Endodermal cell (in vitro differentiated cells): ENCODE measurements around the gene SDK1. TPM values are rescaled to one million over a fixed set of nuclear protein-coding genes. Genes with fewer than 3 reads are reported as not detected.

Experiments used
- DNase-seq: peaks from one replicate; pipeline ENCODE4 v3.0.0-alpha.2; 2017
- H3K27ac ChIP-seq: 2 replicates; pipeline ENCODE4 v1.5.1; 2013; ENCODE audit warnings: mild to moderate bottlenecking, low read depth, low read length, moderate library complexity
- H3K27me3 ChIP-seq: 2 replicates; pipeline ENCODE4 v1.6.1; 2013; ENCODE audit warnings: mild to moderate bottlenecking, low read length, moderate library complexity; ENCODE audit not compliant: insufficient read depth, control insufficient read depth, poor library complexity, severe bottlenecking
- H3K36me3 ChIP-seq: 2 replicates; pipeline ENCODE4 v1.7.0; 2013; ENCODE audit warnings: mild to moderate bottlenecking, low read length, moderate library complexity; ENCODE audit not compliant: control insufficient read depth, insufficient read depth
- H3K4me1 ChIP-seq: one replicate; pipeline ENCODE4 v1.7.0; 2013; ENCODE audit warnings: low read length; ENCODE audit not compliant: control insufficient read depth, insufficient read depth
- H3K4me3 ChIP-seq: 2 replicates; pipeline ENCODE4 v1.5.1; 2013; ENCODE audit warnings: mild to moderate bottlenecking, low read length, moderate library complexity
- H3K9ac ChIP-seq: 2 replicates; pipeline ENCODE4 v1.6.1; 2013; ENCODE audit warnings: mild to moderate bottlenecking, low read length, moderate library complexity; ENCODE audit not compliant: poor library complexity, severe bottlenecking; ENCODE audit errors: extremely low read depth
- H3K9me3 ChIP-seq: 2 replicates; pipeline ENCODE4 v1.6.1; 2013; ENCODE audit warnings: mild to moderate bottlenecking, low read length, moderate library complexity; ENCODE audit not compliant: control insufficient read depth
- H3K27ac Mint-ChIP-seq: 2 replicates; pipeline ENCODE4 v1.8.0; 2020; ENCODE audit warnings: mixed read lengths
- H3K27me3 Mint-ChIP-seq: 2 replicates; pipeline ENCODE4 v1.8.0; 2021; ENCODE audit warnings: mild to moderate bottlenecking, mixed read lengths; ENCODE audit not compliant: insufficient read depth
- H3K36me3 Mint-ChIP-seq: 2 replicates; pipeline ENCODE4 v1.8.0; 2020; ENCODE audit warnings: low read depth, mixed read lengths
- H3K4me1 Mint-ChIP-seq: 2 replicates; pipeline ENCODE4 v1.8.0; 2020; ENCODE audit warnings: mixed read lengths
- H3K4me3 Mint-ChIP-seq: 2 replicates; pipeline ENCODE4 v1.8.0; 2020; ENCODE audit warnings: mild to moderate bottlenecking, moderate library complexity, mixed read lengths
- H3K9me3 Mint-ChIP-seq: 2 replicates; pipeline ENCODE4 v1.8.0; 2020; ENCODE audit warnings: mild to moderate bottlenecking, mixed read lengths
- CTCF ChIP-seq: fragments of 200-600 bp; sonication (generic); conservative IDR thresholded peaks from 2 replicates; pipeline ENCODE4 v1.5.0; 2021; ENCODE audit warnings: antibody characterized with exemption, mild to moderate bottlenecking
- WGBS, 2 experiments: methylation state at CpG; one replicate each; pipeline versions ENCODE4 v1.1.5 to v1.1.7; 2013; ENCODE audit warnings: missing lambda C conversion rate in 2 of 2, mixed read lengths in 1 of 2; ENCODE audit not compliant: insufficient coverage in 1 of 2, insufficient read length in 1 of 2; 5-methylcytosine and 5-hydroxymethylcytosine counted together
- total RNA-seq, 2 donors: library from RNA; stranded (reverse); fragmentation: NEBNext Ultra II Directional in 1 of 2; extraction: Animal tissue kit (Norgen Biotek cat#: 25700) in 1 of 2; gene quantifications; 2 replicates in 1 of 2; 3 replicates in 1 of 2; pipeline ENCODE4 v1.2.1, GENCODE V29; 2021

Gene SDK1
- total RNA-seq, 2 donors from 2014 or later = 22.7 to 23.1 TPM

- peaks cover 1% of the 10 kb centered on the region for H3K27me3 Mint-ChIP-seq
- H3K9me3 Mint-ChIP-seq = peaks cover 3% of the 10 kb centered on the region
- peaks cover 21% of the 10 kb centered on the region for H3K4me1 Mint-ChIP-seq
- H3K27ac Mint-ChIP-seq = no peak overlapping the region
- Histone ChIP-seq H3K27ac (no peak overlapping the region), H3K36me3 (no peaks in the 10 kb centered on the region), H3K9me3 (no peaks in the 10 kb centered on the region), H3K27me3 (no peaks in the 10 kb centered on the region), H3K4me3 (no peak overlapping the region), H3K9ac (no peak overlapping the region), H3K4me1 (peaks cover 7% of the 10 kb centered on the region)
- TF ChIP-seq CTCF = no peak
- no peak overlapping the region for H3K4me3 Mint-ChIP-seq
- H3K36me3 Mint-ChIP-seq = peaks cover 3% of the 10 kb centered on the region
- WGBS, 2 experiments = 94 to 95% methylated on average over 8 to 10 of the region's 10 CpGs
- no peak for DNase-seq
These were observed 622.4 kb downstream of the SDK1 start for GRCh38 chr7:3923307-3923918.

DNA sequence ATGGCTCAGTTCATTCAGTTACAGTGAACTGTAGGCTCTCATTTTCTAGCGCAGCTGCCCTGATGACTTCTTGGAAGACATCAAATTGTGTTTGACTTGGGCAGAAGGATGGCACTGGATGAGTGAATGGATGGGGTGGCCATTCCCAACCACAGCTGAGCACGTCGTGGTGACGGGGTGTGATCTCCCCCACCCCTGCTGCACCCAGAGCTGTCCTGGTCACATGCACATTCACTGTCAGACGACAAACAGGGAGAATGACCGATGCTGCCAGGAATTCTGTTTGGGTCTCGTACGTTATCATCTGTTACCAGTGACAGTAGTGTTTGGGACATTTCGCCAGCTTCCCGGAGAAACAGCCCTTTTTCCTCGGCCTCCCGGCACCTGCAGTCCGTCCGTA, 623.2 kb downstream of the SDK1 start:
- no peak overlapping the region for H3K4me3 ChIP-seq
- no peak overlapping the region for H3K9ac ChIP-seq
- H3K9me3 ChIP-seq = no peaks in the 10 kb centered on the region
- H3K36me3 Mint-ChIP-seq = no peaks in the 10 kb centered on the region
- H3K36me3 ChIP-seq = no peaks in the 10 kb centered on the region
- H3K4me1 Mint-ChIP-seq = peaks cover 29% of the 10 kb centered on the region
- no peak overlapping the region for H3K4me3 Mint-ChIP-seq
- H3K9me3 Mint-ChIP-seq = no peaks in the 10 kb centered on the region
- H3K27ac Mint-ChIP-seq = no peak overlapping the region
- DNase-seq = no peak
- no peak for TF ChIP-seq CTCF
- H3K27me3 Mint-ChIP-seq = peaks cover 1% of the 10 kb centered on the region
- H3K4me1 ChIP-seq = peaks cover 7% of the 10 kb centered on the region
- H3K27ac ChIP-seq = peak overlapping the region; percentile 41
- no peaks in the 10 kb centered on the region for H3K27me3 ChIP-seq
- 80 to 93% methylated on average over 11 to 14 of the region's 14 CpGs for WGBS, 2 experiments

- 93 to 95% methylated on average over 5 to 7 of the region's 7 CpGs for WGBS, 2 experiments
- no peak overlapping the region for H3K4me3 ChIP-seq
- no peak for DNase-seq
- Mint-ChIP-seq H3K4me3 (no peak overlapping the region), H3K27me3 (peaks cover 1% of the 10 kb centered on the region), H3K36me3 (no peaks in the 10 kb centered on the region), H3K27ac (no peak overlapping the region), H3K4me1 (peaks cover 27% of the 10 kb centered on the region), H3K9me3 (no peaks in the 10 kb centered on the region)
- H3K9ac ChIP-seq = no peak overlapping the region
- H3K9me3 ChIP-seq = no peaks in the 10 kb centered on the region
- H3K27me3 ChIP-seq = no peaks in the 10 kb centered on the region
- H3K4me1 ChIP-seq = peaks cover 4% of the 10 kb centered on the region
- no peaks in the 10 kb centered on the region for H3K36me3 ChIP-seq
- TF ChIP-seq CTCF = no peak
- H3K27ac ChIP-seq = no peak overlapping the region
These were observed 626.5 kb downstream of the SDK1 start for GRCh38 chr7:3927446-3928110.
